ENCODE measurements around the gene SRSF7.
"Not testable (repeated sequence)": the region's sequence is repeated elsewhere in the genome, so short reads cannot be mapped to it uniquely, and the experiment has no call there.

The SRSF7 gene

GRCh38 chr2:38754049-38754448 is 2.9 kb upstream of the SRSF7 start:
- no peak for DNase-seq (ENCODE audit: low spot score)

GRCh38 chr2:38751596-38752410 is 642 bp upstream of the SRSF7 start:
- DNase-seq (ENCODE audit: low spot score) = no peak

GRCh38 chr2:38750011-38750890 is 910 bp downstream of the SRSF7 start:
- peak; percentile 71 for DNase-seq (ENCODE audit: low spot score)

- no peak for DNase-seq (ENCODE audit: low spot score)
These were observed 2.0 kb downstream of the SRSF7 start for GRCh38 chr2:38748943-38749804.

- no peak for DNase-seq (ENCODE audit: low spot score)
These were observed 2.8 kb downstream of the SRSF7 start for GRCh38 chr2:38748391-38748790.

GRCh38 chr2:38747819-38748218 is 3.3 kb downstream of the SRSF7 start:
- no peak for DNase-seq (ENCODE audit: low spot score)

DNA sequence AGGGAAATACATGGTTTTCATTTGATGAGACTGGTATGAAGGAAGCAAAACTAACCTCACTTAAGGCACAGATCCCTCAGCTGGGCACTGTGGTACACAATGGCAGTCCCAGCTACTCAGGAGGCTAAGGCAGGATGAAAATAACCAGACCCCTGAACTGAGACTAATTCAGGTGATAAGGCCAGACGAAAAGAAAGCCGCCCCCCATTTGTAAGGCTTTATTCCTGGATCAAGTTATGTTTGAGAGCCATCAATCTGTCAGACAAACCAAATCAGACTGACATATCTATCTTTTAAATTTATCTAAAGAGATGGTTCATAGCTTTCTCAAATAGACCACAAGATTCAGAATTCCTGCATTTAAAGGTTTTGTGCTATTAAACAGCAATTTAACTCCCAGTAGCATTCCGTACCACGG is 4.1 kb downstream of the SRSF7 start:
- no peak for DNase-seq (ENCODE audit: low spot score)

- DNase-seq (ENCODE audit: low spot score) = no peak
These were observed 5.9 kb downstream of the SRSF7 start for GRCh38 chr2:38745267-38745666.

DNA sequence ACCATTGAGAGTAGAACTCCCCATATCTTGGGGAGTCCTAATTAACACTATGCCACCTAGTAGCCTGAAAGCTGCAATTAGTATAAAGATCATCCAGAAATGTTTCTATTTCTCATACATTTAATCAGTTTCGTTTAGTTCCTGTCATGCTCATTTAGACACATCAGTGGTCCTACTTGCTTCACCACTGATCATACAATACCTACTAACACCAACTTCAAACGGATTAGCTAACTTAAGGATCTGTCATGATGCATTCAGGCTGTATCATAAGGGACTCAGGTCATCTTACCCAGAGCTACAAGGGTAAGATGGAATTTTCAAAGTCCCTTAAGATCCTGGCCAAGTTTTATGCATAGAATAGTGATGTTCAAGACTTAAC is 6.8 kb downstream of the SRSF7 start:
- DNase-seq (ENCODE audit: low spot score) = no peak

GRCh38 chr2:38743672-38744398 is 7.3 kb downstream of the SRSF7 start:
- DNase-seq (ENCODE audit: low spot score) = no peak

GRCh38 chr2:38742797-38743559 is 8.2 kb downstream of the SRSF7 start:
- DNase-seq (ENCODE audit: low spot score) = no peak

DNA sequence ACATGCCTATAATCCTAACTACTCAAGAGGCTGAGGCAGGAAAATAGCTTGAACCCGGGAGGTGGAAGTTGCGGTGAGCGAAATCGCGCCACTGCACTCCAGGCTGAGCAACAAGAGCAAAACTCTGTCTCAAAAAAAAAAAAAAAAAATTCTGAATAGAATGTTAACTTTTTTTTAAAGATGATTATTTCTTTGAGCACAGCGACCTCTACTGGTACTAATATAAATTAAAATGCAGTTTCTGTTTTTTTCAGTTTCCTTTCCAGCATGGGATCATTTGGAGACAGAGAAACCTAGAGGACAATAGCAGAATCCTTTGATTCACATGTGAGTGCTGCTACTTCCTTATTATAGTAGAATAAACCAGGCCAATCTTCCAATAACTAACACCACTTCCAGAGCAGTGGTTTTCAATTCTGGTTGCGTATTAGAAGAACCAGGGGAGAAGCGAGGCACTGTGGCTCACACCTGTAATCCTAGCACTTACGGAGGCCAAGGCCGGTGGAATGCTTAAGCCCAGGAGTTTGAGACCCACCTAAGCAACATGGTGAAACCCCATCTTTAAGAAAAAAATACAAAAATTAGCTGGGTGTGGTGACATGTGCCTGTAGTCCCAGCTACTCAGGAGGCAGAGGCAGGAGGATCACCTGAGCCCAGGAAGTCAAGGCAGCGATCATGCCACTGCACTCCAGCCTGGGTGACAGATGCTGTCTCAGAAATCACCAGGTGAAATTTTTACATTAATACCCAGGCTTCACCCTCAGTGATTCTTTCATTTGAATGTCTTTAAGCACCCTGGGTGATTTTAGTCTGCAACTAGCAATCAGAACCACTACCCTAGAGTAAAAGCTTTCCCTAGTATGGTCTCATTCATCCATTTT is 10.1 kb downstream of the SRSF7 start:
- peak; percentile 49 for DNase-seq (ENCODE audit: low spot score)

DNA sequence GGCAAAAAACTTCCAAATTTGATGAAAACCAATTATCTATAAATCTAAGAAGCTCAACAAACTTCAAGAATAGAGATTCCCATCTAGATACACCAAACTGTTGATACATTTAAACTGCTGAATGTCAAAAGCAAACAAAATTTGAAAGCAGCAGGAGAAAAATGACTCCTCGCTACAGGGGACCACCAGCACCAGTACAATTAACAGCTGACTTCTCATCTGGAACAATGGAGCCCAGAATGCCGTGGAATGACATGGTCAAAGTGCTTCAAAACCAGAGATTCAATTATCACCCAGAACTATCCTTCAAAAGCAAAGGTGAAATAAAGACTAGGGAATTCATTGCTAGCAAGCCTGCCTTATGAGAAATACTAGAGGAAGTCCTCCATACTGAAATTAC is 11.6 kb downstream of the SRSF7 start:
- DNase-seq (ENCODE audit: low spot score) = no peak

GRCh38 chr2:38737925-38738324 is 13.2 kb downstream of the SRSF7 start:
- DNase-seq (ENCODE audit: low spot score) = no peak

DNA sequence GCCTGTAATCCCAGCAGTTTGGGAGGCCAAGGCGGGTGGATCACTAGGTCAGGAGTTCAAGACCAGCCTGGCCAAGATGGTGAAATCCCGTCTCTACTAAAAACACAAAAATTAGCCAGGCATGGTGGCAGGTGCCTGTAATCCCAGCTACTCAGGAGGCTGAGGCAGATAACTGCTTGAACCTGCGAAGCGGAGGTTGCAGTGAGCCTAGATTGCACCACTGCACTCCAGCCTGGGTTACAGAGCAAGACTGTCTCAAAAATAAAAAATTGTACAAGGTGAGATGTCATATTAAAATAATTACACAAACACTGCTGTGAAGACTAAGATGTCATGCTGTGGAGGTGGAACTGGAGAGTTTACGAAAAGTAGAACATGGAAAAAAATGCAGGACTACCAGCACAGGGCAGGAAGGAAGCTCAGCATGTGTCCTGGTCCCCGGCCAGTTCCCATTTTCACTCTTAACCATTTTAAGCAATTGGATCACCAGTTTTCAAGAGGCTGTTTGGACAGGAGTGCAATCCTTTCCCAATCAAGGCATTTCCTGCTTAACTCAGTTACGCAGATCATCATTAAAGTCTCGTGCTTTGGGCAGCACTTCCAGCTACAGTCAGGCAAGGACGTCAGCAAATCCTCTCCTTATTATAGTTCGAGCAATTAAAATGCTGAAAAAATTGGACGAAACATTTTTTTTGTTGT is 14.0 kb downstream of the SRSF7 start:
- DNase-seq (ENCODE audit: low spot score) = not testable (repeated sequence)

GRCh38 chr2:38735999-38736320 is 15.2 kb downstream of the SRSF7 start:
- DNase-seq (ENCODE audit: low spot score) = no peak

DNA sequence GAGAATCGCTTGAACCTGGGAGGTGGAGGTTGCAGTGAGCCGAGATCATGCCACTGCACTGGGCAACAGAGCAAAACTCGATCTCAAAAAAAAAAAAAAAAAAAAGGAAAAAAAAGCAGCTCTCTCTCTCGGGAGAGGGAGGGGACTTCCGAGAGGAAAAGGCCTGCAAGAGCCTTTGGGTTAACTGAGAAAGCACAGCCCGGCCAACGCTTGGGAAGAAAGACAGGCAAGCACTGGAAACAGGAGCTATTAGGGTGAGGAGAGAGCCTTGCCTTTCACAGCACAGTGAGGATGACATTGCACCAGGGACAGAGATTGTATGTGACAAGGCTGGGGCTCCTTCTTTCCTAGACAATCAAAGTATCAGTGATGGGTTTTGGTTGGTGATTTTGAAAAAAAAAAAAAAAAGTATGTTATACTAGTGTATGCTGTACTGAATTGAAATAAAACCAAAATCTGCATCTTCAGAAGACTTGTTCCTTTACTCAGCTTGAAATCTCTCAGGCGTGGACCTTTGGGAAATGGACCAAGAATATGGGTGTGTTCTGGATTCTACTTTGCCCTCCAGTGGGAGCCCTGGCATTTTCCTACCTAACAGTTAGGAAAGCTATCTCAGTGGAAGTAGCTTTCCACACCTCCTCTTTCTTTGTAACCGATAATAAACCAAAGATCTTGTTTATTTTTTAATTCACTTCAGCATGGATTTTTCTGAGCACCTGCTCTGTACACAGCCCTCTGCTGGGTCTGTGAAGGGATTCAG is 16.7 kb downstream of the SRSF7 start:
- DNase-seq (ENCODE audit: low spot score) = no peak

- DNase-seq (ENCODE audit: low spot score) = no peak
These were observed 17.7 kb downstream of the SRSF7 start for GRCh38 chr2:38733300-38733971.
